OCI-LY7 (cell line): ENCODE results near the gene TLE3. TPM values are rescaled to one million over a fixed set of nuclear protein-coding genes. Genes with fewer than 3 reads are reported as not detected.

Experiments
- BruUV-seq: library from RNA; stranded (reverse); fragments of 400-500 nt; replicated peaks from 2 replicates; lab custom pipeline; 2021; lab: Mats Ljungman, UMichigan
- CTCF ChIA-PET: fragments of 300-600 bp; sonication (Branson Sonifier 250); formaldehyde crosslinking; loops from one replicate; lab custom pipeline; 2022; ENCODE audit warnings: antibody characterized with exemption; ENCODE audit not compliant: unreplicated experiment; lab: Charles Lee
- POLR2A ChIA-PET: fragments of 300-600 bp; sonication (Branson Sonifier 250); formaldehyde crosslinking; loops from one replicate; lab custom pipeline; 2022; ENCODE audit warnings: antibody characterized with exemption; lab: Charles Lee
- DNase-seq: peaks from one replicate; pipeline ENCODE4 v3.0.0-alpha.2; 2015; ENCODE audit warnings: low spot score
- H2AFZ ChIP-seq: fragments of 200-600 bp; sonication (generic), shearing (Covaris generic); 2 replicates; pipeline ENCODE4 v1.6.1; 2014; ENCODE audit warnings: mild to moderate bottlenecking, antibody characterized with exemption, low read length, moderate library complexity
- H3K27ac ChIP-seq: fragments of 200-600 bp; sonication (generic); 2 replicates; pipeline ENCODE4 v1.5.1; 2014; ENCODE audit warnings: mixed run types, low read depth, mild to moderate bottlenecking, moderate library complexity, low read length, inconsistent platforms; ENCODE audit not compliant: poor library complexity, severe bottlenecking
- H3K36me3 ChIP-seq: fragments of 200-600 bp; sonication (generic); 2 replicates; pipeline ENCODE4 v1.6.1; 2014; ENCODE audit warnings: mild to moderate bottlenecking, antibody characterized with exemption, low read length, moderate library complexity, mixed read lengths; ENCODE audit not compliant: insufficient read depth
- H3K4me1 ChIP-seq: fragments of 200-600 bp; sonication (generic); 2 replicates; pipeline ENCODE4 v1.5.1; 2014; ENCODE audit warnings: mild to moderate bottlenecking, low read length; ENCODE audit not compliant: insufficient read depth, poor library complexity, severe bottlenecking
- H3K4me2 ChIP-seq: fragments of 200-600 bp; sonication (generic); 2 replicates; pipeline ENCODE4 v1.6.1; 2014; ENCODE audit warnings: mild to moderate bottlenecking, low read length
- H3K4me3 ChIP-seq: fragments of 200-600 bp; sonication (generic); 2 replicates; pipeline ENCODE4 v1.5.1; 2014; ENCODE audit warnings: mild to moderate bottlenecking, low read depth, low read length; ENCODE audit not compliant: poor library complexity, severe bottlenecking
- H3K79me2 ChIP-seq: fragments of 200-600 bp; sonication (generic); 2 replicates; pipeline ENCODE4 v1.6.1; 2016; ENCODE audit warnings: low read depth, mild to moderate bottlenecking, low read length, moderate library complexity, mixed read lengths; ENCODE audit not compliant: insufficient read depth
- H3K9me2 ChIP-seq: fragments of 200-600 bp; sonication (generic); 2 replicates; pipeline ENCODE4 v1.6.1; 2016; ENCODE audit warnings: mild to moderate bottlenecking, low read length, mixed read lengths; ENCODE audit not compliant: insufficient read depth
- H3K9me3 ChIP-seq: fragments of 200-600 bp; sonication (generic); 2 replicates; pipeline ENCODE4 v1.6.1; 2014; ENCODE audit warnings: mild to moderate bottlenecking, mixed run types, low read length, mixed read lengths
- H4K20me1 ChIP-seq: fragments of 200-600 bp; sonication (generic); 2 replicates; pipeline ENCODE4 v1.6.1; 2014; ENCODE audit warnings: mild to moderate bottlenecking, antibody characterized with exemption, low read length, moderate library complexity, mixed read lengths; ENCODE audit not compliant: insufficient read depth
- EZH2phosphoT487 ChIP-seq: fragments of 200-600 bp; sonication (generic); IDR thresholded peaks from 2 replicates; pipeline ENCODE4 v1.6.1; 2018; ENCODE audit warnings: low read depth, borderline replicate concordance, mild to moderate bottlenecking, mixed run types, antibody characterized with exemption, low read length, moderate library complexity, mixed read lengths
- intact Hi-C: fragments of 100-400 bp; cut with micrococcal nuclease; formaldehyde crosslinking; loops from one replicate; pipeline ENCODE4 v1.10.0; 2022; ENCODE audit not compliant: unreplicated experiment
- total RNA-seq, 2 experiments: library from RNA; depleted of rRNA in 1 of 2; stranded (reverse); fragments of >200 nt in 1 of 2; shearing (Covaris generic) in 1 of 2; gene quantifications; 2 replicates each; pipeline ENCODE4 v1.2.3, GENCODE V29; 2014 to 2022
- TF ChIP-seq, protein P1 (sequence below): fragments of 200-600 bp; sonication (generic); conservative IDR thresholded peaks from 2 replicates; pipeline ENCODE4 v1.5.1; 2014; ENCODE audit warnings: mild to moderate bottlenecking, antibody characterized with exemption, low read length, moderate library complexity, mixed read lengths

The TLE3 gene
- total RNA-seq, 2 experiments from 2014 or later, result 31.9 to 37.9 TPM

DNA sequence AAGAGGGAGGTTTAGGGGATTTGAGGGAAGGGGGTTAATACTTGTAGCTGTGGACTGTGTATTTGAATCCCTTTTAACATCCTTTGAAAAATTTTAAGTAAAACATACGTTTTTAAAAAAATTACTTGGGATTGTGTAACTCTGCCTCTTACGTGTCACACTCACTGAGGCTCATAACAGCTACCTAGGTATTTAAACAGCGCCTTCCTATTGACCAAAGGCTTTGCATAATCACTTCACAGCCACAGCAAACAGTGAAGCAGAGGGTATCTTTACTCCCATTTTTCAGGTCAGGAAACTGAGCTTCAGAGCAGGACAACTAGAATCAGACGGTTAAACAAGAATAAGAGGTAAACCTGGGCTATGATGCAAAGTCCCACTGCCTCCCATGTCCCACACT is 95.9 kb downstream of the TLE3 start:
- TF ChIP-seq EZH2phosphoT487, result no peak
- TF ChIP-seq, protein P1, sequence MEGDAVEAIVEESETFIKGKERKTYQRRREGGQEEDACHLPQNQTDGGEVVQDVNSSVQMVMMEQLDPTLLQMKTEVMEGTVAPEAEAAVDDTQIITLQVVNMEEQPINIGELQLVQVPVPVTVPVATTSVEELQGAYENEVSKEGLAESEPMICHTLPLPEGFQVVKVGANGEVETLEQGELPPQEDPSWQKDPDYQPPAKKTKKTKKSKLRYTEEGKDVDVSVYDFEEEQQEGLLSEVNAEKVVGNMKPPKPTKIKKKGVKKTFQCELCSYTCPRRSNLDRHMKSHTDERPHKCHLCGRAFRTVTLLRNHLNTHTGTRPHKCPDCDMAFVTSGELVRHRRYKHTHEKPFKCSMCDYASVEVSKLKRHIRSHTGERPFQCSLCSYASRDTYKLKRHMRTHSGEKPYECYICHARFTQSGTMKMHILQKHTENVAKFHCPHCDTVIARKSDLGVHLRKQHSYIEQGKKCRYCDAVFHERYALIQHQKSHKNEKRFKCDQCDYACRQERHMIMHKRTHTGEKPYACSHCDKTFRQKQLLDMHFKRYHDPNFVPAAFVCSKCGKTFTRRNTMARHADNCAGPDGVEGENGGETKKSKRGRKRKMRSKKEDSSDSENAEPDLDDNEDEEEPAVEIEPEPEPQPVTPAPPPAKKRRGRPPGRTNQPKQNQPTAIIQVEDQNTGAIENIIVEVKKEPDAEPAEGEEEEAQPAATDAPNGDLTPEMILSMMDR, result no peak
- H3K9me3 ChIP-seq, result peaks cover 13% of the 10 kb centered on the region; the same call in 1 of the 2 replicates
- peaks cover 33% of the 10 kb centered on the region for H3K4me1 ChIP-seq
- H3K27ac ChIP-seq, result no peak overlapping the region
- H2AFZ ChIP-seq, result no peak overlapping the region
- no peaks in the 10 kb centered on the region for H3K9me2 ChIP-seq
- CTCF ChIA-PET, result no interaction called here
- H3K4me2 ChIP-seq, result no peak overlapping the region
- intact Hi-C loops, result no loop called here
- H3K4me3 ChIP-seq, result no peak overlapping the region
- POLR2A ChIA-PET, result no interaction called here
- H3K36me3 ChIP-seq, result no peaks in the 10 kb centered on the region; the same call in 1 of the 2 replicates
- H3K79me2 ChIP-seq, result no peaks in the 10 kb centered on the region
- DNase-seq, result no peak
- BruUV-seq, result no TSS peak
- H4K20me1 ChIP-seq, result no peaks in the 10 kb centered on the region

DNA sequence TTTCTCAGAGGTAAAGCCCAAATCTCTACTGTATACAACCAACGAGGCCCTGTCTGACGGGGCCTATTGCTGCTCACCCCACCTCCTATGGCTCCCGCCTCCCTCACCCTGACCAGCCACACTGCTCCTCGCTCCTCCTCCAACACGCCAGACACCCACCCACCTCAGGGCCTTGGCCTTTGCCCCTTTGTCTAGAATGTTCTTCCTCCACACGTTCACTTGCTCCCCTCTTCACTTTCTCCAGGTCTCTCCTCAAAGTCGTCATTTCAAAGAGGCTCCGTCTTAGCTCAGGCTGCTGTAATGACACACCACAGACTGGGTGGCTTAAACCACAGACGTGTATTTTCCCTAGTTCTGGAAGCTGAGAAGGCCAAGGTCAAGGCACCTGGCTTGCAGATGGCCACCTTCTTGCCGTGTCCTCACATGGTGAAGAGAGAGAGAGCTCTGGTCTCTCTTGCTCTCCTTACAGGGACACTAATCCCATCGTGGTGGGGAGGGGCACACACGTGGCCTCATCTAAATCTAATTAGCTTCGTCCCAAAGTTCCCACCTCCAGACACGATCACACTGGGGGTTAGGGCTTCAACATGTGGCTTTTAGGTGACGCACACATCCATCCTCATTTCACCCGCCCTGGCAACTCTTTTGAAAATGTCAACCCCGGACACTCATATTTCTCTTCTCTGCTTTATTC is 98.2 kb downstream of the TLE3 start:
- H2AFZ ChIP-seq, result no peak overlapping the region
- BruUV-seq, result no TSS peak
- TF ChIP-seq EZH2phosphoT487, result no peak
- TF ChIP-seq, protein P1, result no peak
- no peaks in the 10 kb centered on the region for H3K9me2 ChIP-seq
- POLR2A ChIA-PET, result no interaction called here
- CTCF ChIA-PET, result no interaction called here
- intact Hi-C loops, result no loop called here
- no peak overlapping the region for H3K4me3 ChIP-seq
- DNase-seq, result no peak
- no peak overlapping the region for H3K27ac ChIP-seq
- no peak overlapping the region for H3K4me2 ChIP-seq
- peaks cover 13% of the 10 kb centered on the region; the same call in 1 of the 2 replicates for H3K9me3 ChIP-seq
- no peaks in the 10 kb centered on the region; the same call in 1 of the 2 replicates for H3K36me3 ChIP-seq
- no peaks in the 10 kb centered on the region for H4K20me1 ChIP-seq
- H3K79me2 ChIP-seq, result no peaks in the 10 kb centered on the region
- peaks cover 56% of the 10 kb centered on the region for H3K4me1 ChIP-seq
